Effector memory CD8-positive, alpha-beta T cell (primary cell): ENCODE data around the gene NUMA1.

Experiments used
- ATAC-seq: fragments of 150-1000 bp; cut with Tn5 transposase; replicated peaks from 2 replicates; pipeline ENCODE4 v1.10.0; 2021; ENCODE audit warnings: mild to moderate bottlenecking, moderate library complexity
- DNase-seq, 3 experiments: peaks; one replicate each; pipeline ENCODE4 v3.0.0; 2021
- H3K27ac Mint-ChIP-seq, 2 donors: one replicate each; pipeline ENCODE4 v1.8.0; 2022; ENCODE audit warnings: mild to moderate bottlenecking in 2 of 2, mixed read lengths in 2 of 2, moderate library complexity in 2 of 2
- H3K27me3 Mint-ChIP-seq, 2 donors: one replicate each; pipeline ENCODE4 v1.8.0; 2022; ENCODE audit warnings: mixed read lengths in 2 of 2
- H3K36me3 Mint-ChIP-seq: one replicate; pipeline ENCODE4 v1.8.0; 2022; ENCODE audit warnings: mild to moderate bottlenecking, moderate library complexity, mixed read lengths; ENCODE audit not compliant: insufficient read depth
- H3K4me1 Mint-ChIP-seq, 2 donors: one replicate each; pipeline ENCODE4 v1.8.0; 2022; ENCODE audit warnings: low read depth in 2 of 2, mixed read lengths in 2 of 2
- H3K4me3 Mint-ChIP-seq, 2 donors: one replicate each; pipeline ENCODE4 v1.8.0; 2022; ENCODE audit warnings: mild to moderate bottlenecking in 2 of 2, mixed read lengths in 2 of 2, moderate library complexity in 2 of 2
- H3K9me3 Mint-ChIP-seq, 2 donors: one replicate each; pipeline ENCODE4 v1.8.0; 2022; ENCODE audit warnings: mixed read lengths in 2 of 2
- total RNA-seq, 9 experiments: gene quantifications; one replicate each; lab custom pipeline; 2026; lab: John Stamatoyannopoulos, UW

NUMA1 gene, protein sequence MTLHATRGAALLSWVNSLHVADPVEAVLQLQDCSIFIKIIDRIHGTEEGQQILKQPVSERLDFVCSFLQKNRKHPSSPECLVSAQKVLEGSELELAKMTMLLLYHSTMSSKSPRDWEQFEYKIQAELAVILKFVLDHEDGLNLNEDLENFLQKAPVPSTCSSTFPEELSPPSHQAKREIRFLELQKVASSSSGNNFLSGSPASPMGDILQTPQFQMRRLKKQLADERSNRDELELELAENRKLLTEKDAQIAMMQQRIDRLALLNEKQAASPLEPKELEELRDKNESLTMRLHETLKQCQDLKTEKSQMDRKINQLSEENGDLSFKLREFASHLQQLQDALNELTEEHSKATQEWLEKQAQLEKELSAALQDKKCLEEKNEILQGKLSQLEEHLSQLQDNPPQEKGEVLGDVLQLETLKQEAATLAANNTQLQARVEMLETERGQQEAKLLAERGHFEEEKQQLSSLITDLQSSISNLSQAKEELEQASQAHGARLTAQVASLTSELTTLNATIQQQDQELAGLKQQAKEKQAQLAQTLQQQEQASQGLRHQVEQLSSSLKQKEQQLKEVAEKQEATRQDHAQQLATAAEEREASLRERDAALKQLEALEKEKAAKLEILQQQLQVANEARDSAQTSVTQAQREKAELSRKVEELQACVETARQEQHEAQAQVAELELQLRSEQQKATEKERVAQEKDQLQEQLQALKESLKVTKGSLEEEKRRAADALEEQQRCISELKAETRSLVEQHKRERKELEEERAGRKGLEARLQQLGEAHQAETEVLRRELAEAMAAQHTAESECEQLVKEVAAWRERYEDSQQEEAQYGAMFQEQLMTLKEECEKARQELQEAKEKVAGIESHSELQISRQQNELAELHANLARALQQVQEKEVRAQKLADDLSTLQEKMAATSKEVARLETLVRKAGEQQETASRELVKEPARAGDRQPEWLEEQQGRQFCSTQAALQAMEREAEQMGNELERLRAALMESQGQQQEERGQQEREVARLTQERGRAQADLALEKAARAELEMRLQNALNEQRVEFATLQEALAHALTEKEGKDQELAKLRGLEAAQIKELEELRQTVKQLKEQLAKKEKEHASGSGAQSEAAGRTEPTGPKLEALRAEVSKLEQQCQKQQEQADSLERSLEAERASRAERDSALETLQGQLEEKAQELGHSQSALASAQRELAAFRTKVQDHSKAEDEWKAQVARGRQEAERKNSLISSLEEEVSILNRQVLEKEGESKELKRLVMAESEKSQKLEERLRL (N-terminal part only)
- total RNA-seq: 240 to 815 (median 481) reads per million in 9 experiments

DNA sequence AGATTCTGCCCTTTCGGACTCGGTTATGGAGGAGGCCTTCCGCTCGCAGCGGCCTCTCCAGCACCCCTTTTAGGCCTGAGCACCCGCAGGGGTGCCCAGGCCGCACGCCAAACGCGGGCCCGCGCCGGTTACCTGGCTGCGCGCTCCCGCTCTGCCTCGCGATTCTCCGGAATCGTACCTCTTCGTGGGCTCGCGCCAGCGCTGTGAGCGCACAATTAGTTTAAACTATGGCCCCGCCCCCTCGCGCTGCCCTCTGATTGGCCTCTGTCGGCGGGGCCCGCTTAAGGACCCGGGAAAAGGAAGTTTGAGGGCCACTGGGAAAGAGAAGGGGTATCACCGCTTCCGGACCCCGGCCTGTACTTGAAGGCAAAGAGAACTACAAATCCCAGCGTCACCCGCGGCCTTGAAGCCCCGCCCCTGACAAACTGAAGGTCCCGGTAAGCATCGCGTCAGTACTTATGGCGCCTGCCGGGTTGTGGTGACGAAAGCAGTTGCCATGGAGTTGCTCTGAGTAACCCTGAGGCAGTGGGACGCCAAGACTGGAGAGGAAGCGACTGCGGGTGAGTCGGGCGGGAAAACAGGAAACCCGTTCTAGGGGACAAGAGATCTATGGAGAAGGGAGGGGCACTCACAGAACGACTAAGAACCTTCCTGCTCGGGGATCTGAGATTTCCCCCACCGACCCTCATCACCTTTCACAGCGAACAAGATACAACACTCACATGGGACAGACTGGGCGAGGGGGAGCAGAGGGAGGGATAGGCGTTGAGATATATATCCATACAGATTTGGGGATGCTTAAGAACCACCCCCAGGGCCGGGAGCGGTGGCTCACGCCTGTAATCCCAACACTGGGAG is at the start of gene NUMA1, which contains the start of gene LRRC51:
Gene NUMA1 (minus strand): TSS at position 217 of the 858 bp plus-strand sequence. CDS start 44,599 bp downstream, outside the sequence.
Gene LRRC51 (plus strand): TSS at position 525 of the 858 bp plus-strand sequence. CDS start 8,234 bp downstream, outside the sequence.
- Mint-ChIP-seq H3K9me3 (no peaks in the 10 kb centered on the region), H3K36me3 (peaks cover 15% of the 10 kb centered on the region), H3K4me3 (peak within 1 kb of the TSS; percentile 98 to 99), H3K27ac (peak within 1 kb of the TSS; percentile 99), H3K27me3 (no peaks in the 10 kb centered on the region), H3K4me1 (peaks cover 24 to 27% of the 10 kb centered on the region in 2 donors)
- peak; percentile 98 to 99 (median 98) for DNase-seq
- ATAC-seq: peak; percentile 84

- H3K4me3 Mint-ChIP-seq: no peak overlapping the region
- H3K4me1 Mint-ChIP-seq: no peaks in the 10 kb centered on the region
- peaks cover 0 to 6% of the 10 kb centered on the region in 2 donors for H3K9me3 Mint-ChIP-seq
- H3K27me3 Mint-ChIP-seq: peaks cover 20 to 24% of the 10 kb centered on the region in 2 donors
- DNase-seq (no peak), ATAC-seq (no peak)
- no peaks in the 10 kb centered on the region for H3K36me3 Mint-ChIP-seq
- no peak overlapping the region for H3K27ac Mint-ChIP-seq
These were observed 49.0 kb upstream of the NUMA1 start for GRCh38 chr11:72129381-72129780.

DNA sequence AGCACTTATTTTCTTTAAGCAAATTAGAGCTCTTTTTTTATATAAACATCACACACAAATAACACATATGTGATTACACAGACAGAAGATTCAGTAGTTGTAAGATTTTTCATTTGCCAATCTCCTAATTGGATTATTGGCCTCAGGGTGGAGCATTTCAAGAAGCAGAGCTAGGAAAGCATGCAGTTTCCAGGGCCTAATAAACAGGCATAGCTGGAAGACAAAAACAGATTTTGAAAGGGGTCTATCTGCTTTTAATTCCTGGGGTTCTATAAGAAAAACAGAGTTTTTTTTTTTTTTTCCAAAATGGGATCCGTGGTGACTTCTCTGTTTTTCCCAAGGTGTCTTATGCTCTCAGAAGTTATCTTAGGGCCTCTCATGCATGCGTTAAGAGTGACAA is 47.6 kb upstream of the NUMA1 start:
- H3K4me3 Mint-ChIP-seq: no peak overlapping the region
- no peaks in the 10 kb centered on the region for H3K36me3 Mint-ChIP-seq
- no peaks in the 10 kb centered on the region for H3K4me1 Mint-ChIP-seq
- no peak for DNase-seq
- H3K9me3 Mint-ChIP-seq: peaks cover 0 to 6% of the 10 kb centered on the region in 2 donors
- no peak overlapping the region for H3K27ac Mint-ChIP-seq
- peaks cover 24 to 28% of the 10 kb centered on the region in 2 donors for H3K27me3 Mint-ChIP-seq
- no peak for ATAC-seq

GRCh38 chr11:72125956-72126355 is 45.6 kb upstream of the NUMA1 start:
- Mint-ChIP-seq H3K4me1 (no peaks in the 10 kb centered on the region), H3K9me3 (peaks cover 0 to 6% of the 10 kb centered on the region in 2 donors), H3K36me3 (no peaks in the 10 kb centered on the region), H3K4me3 (no peak overlapping the region), H3K27ac (no peak overlapping the region), H3K27me3 (peaks cover 29 to 34% of the 10 kb centered on the region in 2 donors)
- no peak for ATAC-seq
- no peak for DNase-seq

- Mint-ChIP-seq H3K4me3 (no peak overlapping the region), H3K27me3 (peaks cover 27 to 44% of the 10 kb centered on the region in 2 donors)
- ATAC-seq: no peak
These were observed 43.7 kb upstream of the NUMA1 start for GRCh38 chr11:72124046-72124445.

DNA sequence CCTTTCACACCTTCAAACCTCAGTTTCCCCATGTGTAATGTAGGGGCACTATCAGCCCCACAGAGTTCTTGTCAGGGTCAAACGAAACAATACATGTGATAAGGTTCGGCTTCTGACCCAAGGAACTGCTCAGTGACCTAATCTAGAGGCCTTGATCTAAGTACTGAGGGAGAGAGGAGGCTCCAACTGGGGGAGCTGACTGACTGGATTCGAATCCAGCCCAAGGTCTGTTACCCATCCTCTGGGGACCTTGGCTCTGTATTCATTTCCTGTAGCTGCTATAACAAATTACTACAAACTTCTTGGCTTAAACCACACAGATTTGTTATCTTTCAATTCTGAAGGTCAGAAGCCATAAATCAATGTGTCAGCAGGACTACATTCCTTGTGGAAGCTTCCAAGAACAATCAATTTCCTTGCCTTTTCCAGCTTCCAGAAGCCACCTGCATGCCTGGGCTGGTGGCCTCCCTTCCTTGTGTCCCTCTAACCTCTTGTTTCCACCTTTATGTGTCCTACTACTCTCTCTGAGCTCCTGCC is 42.8 kb upstream of the NUMA1 start:
- Mint-ChIP-seq H3K4me1 (no peaks in the 10 kb centered on the region), H3K27me3 (peaks cover 19 to 52% of the 10 kb centered on the region in 2 donors), H3K9me3 (peaks cover 0 to 2% of the 10 kb centered on the region in 2 donors), H3K36me3 (no peaks in the 10 kb centered on the region), H3K27ac (no peak overlapping the region), H3K4me3 (no peak overlapping the region)
- no peak for DNase-seq
- no peak for ATAC-seq

More at GRCh38 chr11:72124046-72124445, 43.7 kb upstream of the NUMA1 start:
- no peak for DNase-seq
- peaks cover 0 to 6% of the 10 kb centered on the region in 2 donors for H3K9me3 Mint-ChIP-seq
- no peaks in the 10 kb centered on the region for H3K4me1 Mint-ChIP-seq
- no peaks in the 10 kb centered on the region for H3K36me3 Mint-ChIP-seq
- H3K27ac Mint-ChIP-seq: no peak overlapping the region

- Mint-ChIP-seq H3K4me1 (no peaks in the 10 kb centered on the region), H3K4me3 (no peak overlapping the region)
These were observed 42.3 kb upstream of the NUMA1 start for GRCh38 chr11:72122607-72123006.

DNA sequence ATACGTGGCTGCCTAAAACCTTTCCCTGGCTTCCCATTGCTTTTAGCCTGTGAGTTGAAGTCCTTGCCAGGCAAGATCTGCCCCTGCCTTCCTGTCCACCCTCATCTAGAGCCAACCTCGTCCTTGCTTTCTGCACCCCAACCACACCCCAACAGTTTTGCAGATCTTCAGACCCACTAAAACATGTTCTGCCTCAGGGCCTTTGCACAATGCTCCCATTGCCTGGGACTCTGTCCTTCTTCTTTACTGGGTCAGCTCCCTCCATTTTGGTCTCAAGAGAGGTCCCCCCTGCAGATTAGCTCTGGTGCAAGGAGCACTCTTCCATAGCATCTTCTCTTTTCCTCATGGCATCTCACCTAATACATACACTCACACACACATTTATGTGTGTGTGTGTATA is 40.6 kb upstream of the NUMA1 start:
- Mint-ChIP-seq H3K4me1 (no peaks in the 10 kb centered on the region), H3K9me3 (no peaks in the 10 kb centered on the region), H3K4me3 (no peak overlapping the region), H3K36me3 (no peaks in the 10 kb centered on the region), H3K27me3 (peaks cover 26 to 64% of the 10 kb centered on the region in 2 donors), H3K27ac (no peak overlapping the region)
- ATAC-seq: no peak
- no peak for DNase-seq

More at GRCh38 chr11:72122607-72123006, 42.3 kb upstream of the NUMA1 start:
- ATAC-seq (no peak), DNase-seq (no peak)
- peaks cover 19 to 56% of the 10 kb centered on the region in 2 donors for H3K27me3 Mint-ChIP-seq
- no peaks in the 10 kb centered on the region for H3K36me3 Mint-ChIP-seq
- no peak overlapping the region for H3K27ac Mint-ChIP-seq
- H3K9me3 Mint-ChIP-seq: no peaks in the 10 kb centered on the region

GRCh38 chr11:72119198-72119597 is 38.9 kb upstream of the NUMA1 start:
- no peaks in the 10 kb centered on the region for H3K9me3 Mint-ChIP-seq
- H3K27ac Mint-ChIP-seq: no peak overlapping the region
- H3K4me1 Mint-ChIP-seq: no peaks in the 10 kb centered on the region
- ATAC-seq: no peak
- peaks cover 23 to 59% of the 10 kb centered on the region in 2 donors for H3K27me3 Mint-ChIP-seq
- no peaks in the 10 kb centered on the region for H3K36me3 Mint-ChIP-seq
- no peak for DNase-seq
- H3K4me3 Mint-ChIP-seq: no peak overlapping the region

DNA sequence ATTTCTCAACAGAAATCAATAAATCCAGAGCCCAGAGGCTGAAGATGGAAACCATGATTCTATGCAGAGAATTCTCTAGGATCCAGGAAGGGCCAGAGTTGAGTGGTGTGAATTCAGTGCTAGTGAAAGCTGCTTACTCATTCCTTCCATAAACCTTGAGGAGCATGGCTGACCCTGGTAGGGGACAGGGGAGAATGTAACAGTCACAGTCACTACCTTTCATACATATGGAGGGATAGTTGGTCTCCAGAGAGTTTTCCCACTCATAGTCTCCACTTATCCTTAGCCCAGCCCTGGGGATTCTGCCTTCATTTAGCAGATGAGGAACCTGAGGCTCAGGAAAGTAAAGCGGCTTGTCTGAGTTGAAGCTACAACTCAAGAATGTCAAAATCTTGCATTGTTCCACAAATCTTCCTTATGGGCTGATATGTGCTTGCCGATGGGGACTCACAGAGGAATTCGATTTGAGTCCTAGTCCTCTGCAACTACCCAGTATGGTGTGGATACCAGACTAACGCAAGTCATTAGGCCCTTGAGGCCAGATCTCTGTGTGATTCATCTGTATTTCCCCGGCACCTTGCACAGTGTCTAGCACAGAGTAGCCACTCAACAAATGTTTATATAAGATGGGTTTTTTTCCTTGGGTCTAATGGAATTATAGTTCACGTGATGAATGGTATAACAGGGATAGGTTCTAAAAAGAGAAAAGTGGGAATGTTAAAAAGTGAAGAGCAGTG is 35.8 kb upstream of the NUMA1 start:
- Mint-ChIP-seq H3K4me3 (no peak overlapping the region), H3K27me3 (peaks cover 12 to 33% of the 10 kb centered on the region in 2 donors), H3K27ac (no peak overlapping the region), H3K4me1 (peaks cover 11 to 16% of the 10 kb centered on the region in 2 donors), H3K36me3 (peaks cover 14% of the 10 kb centered on the region), H3K9me3 (no peaks in the 10 kb centered on the region)
- ATAC-seq: no peak
- no peak for DNase-seq

DNA sequence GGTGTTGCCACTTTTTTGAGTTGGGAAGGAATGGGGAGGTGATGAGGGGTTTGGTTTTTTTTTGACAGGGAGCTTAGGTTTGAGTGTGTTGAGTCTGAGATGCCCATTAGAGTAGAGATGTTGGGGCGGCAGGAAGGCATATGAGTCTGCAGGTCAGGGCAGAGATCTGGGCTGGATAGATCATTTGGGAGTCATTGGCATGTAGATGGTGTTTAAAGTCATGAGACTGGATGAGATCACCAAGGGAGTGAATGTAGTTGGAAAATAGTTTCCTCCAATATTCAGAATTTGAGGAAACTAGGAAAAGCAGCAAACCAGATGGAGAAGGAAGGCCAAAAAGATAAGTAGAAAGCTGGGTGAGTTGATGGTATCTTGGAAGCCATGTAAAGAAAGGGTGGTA is 34.2 kb upstream of the NUMA1 start:
- Mint-ChIP-seq H3K36me3 (peaks cover 17% of the 10 kb centered on the region), H3K27ac (no peak overlapping the region), H3K27me3 (peaks cover 7 to 26% of the 10 kb centered on the region in 2 donors), H3K4me1 (peaks cover 15 to 22% of the 10 kb centered on the region in 2 donors), H3K4me3 (no peak overlapping the region), H3K9me3 (no peaks in the 10 kb centered on the region)
- no peak for DNase-seq
- no peak for ATAC-seq
